HepG2 (cell line): ENCODE measurements around the gene PDE4D. TPM values are rescaled to one million over a fixed set of nuclear protein-coding genes. Genes with fewer than 3 reads are reported as not detected.

Experiments
- ATAC-seq: fragments of 200-7000 bp; cut with Tn5 transposase; 3 replicates; pipeline ENCODE4 v1.9.1; 2020; ENCODE audit warnings: mild to moderate bottlenecking, moderate library complexity
- BruUV-seq: library from RNA; stranded (reverse); fragments of 400-500 nt; replicated peaks from 2 replicates; lab custom pipeline; 2021; lab: Mats Ljungman, UMichigan
- CTCF ChIA-PET: fragments of 300-600 bp; formaldehyde crosslinking; extraction: SDS; loops from one replicate; lab custom pipeline; 2021; ENCODE audit warnings: low total read pairs, inconsistent platforms, low intra/inter-chr PET ratio; lab: Yijun Ruan, JAX
- POLR2A ChIA-PET: fragments of 350-600 bp; sonication (Branson Sonifier 250); formaldehyde crosslinking; loops from one replicate; lab custom pipeline; 2020; ENCODE audit warnings: antibody characterized with exemption, inconsistent platforms; lab: Yijun Ruan, JAX
- DNase-seq: peaks from one replicate; pipeline ENCODE4 v3.0.0-alpha.2; 2015; ENCODE audit warnings: low spot score
- FAIRE-seq: peaks from 3 replicates; lab custom pipeline; 2011; peaks lifted over from hg19 to GRCh38; lab: Jason Lieb, UNC
- H2AFZ ChIP-seq: one replicate; pipeline ENCODE4 v1.6.1; 2011; ENCODE audit warnings: low read length, inconsistent platforms
- H3K27ac ChIP-seq: fragments of 300-600 bp; 3 replicates; pipeline ENCODE4 v1.8.0; 2011; ENCODE audit warnings: mixed run types, mild to moderate bottlenecking, mixed read lengths, low read length, inconsistent platforms; ENCODE audit not compliant: insufficient read depth; ENCODE audit errors: extremely low read length
- H3K27me3 ChIP-seq, 2 experiments: fragments of 200-600 bp in 1 of 2; 2 replicates in 1 of 2; 3 replicates in 1 of 2; pipeline versions ENCODE4 v1.6.0 to v1.8.0; 2011; ENCODE audit warnings: low read length in 2 of 2, mild to moderate bottlenecking in 2 of 2, moderate library complexity in 2 of 2, inconsistent platforms in 1 of 2; ENCODE audit not compliant: insufficient read depth in 2 of 2, control insufficient read depth in 1 of 2
- H3K36me3 ChIP-seq, 2 experiments: fragments of 200-600 bp in 1 of 2; replicated peaks in 1 of 2; 2 replicates in 1 of 2; 3 replicates in 1 of 2; pipeline versions ENCODE4 v1.5.1 to v1.8.0; 2011; ENCODE audit warnings: low read length in 2 of 2, inconsistent platforms in 1 of 2; ENCODE audit not compliant: insufficient read depth in 2 of 2, control insufficient read depth in 1 of 2
- H3K4me1 ChIP-seq: 2 replicates; pipeline ENCODE4 v1.5.1; 2012; ENCODE audit warnings: low read length, inconsistent platforms; ENCODE audit not compliant: insufficient read depth
- H3K4me2 ChIP-seq: 2 replicates; pipeline ENCODE4 v1.6.0; 2011; ENCODE audit warnings: low read depth, low read length, inconsistent platforms
- H3K4me3 ChIP-seq, 3 experiments: fragments of 200-600 bp in 1 of 3; sonication (generic), shearing (Covaris generic) in 1 of 3; replicated peaks in 1 of 3; 2 replicates each; pipeline ENCODE4 v1.5.1; 2011 to 2016; ENCODE audit warnings: low read length in 3 of 3, inconsistent platforms in 2 of 3, low read depth in 2 of 3, mild to moderate bottlenecking in 2 of 3, control low read depth in 1 of 3, mixed read lengths in 1 of 3; ENCODE audit not compliant: insufficient read depth in 1 of 3
- H3K79me2 ChIP-seq: one replicate; pipeline ENCODE4 v1.6.1; 2011; ENCODE audit warnings: low read length, inconsistent platforms; ENCODE audit not compliant: insufficient read depth
- H3K9ac ChIP-seq: 2 replicates; pipeline ENCODE4 v1.6.0; 2011; ENCODE audit warnings: mild to moderate bottlenecking, low read depth, low read length, inconsistent platforms; ENCODE audit not compliant: insufficient read depth
- H3K9me3 ChIP-seq: 2 replicates; pipeline ENCODE4 v1.5.1; 2012; ENCODE audit warnings: mild to moderate bottlenecking, low read length
- H4K20me1 ChIP-seq: 2 replicates; pipeline ENCODE4 v1.6.0; 2011; ENCODE audit warnings: inconsistent platforms, mild to moderate bottlenecking, low read length, moderate library complexity; ENCODE audit not compliant: insufficient read depth
- ARID5B ChIP-seq: IDR thresholded peaks from 2 replicates; pipeline ENCODE4 v1.4.0; 2020; ENCODE audit warnings: mild to moderate bottlenecking, missing genetic modification reagents
- BRD4 ChIP-seq: sonication (generic); formaldehyde crosslinking; IDR thresholded peaks from 2 replicates; pipeline ENCODE4 v1.4.0; 2020; ENCODE audit warnings: missing genetic modification reagents
- ETV5 ChIP-seq: IDR thresholded peaks from 2 replicates; pipeline ENCODE4 v1.6.1; 2018; ENCODE audit warnings: missing biosample characterization, missing genetic modification reagents, inconsistent platforms, borderline replicate concordance
- GPN1 ChIP-seq: sonication (generic); formaldehyde crosslinking; IDR thresholded peaks from 2 replicates; pipeline ENCODE4 v1.5.1; 2020; ENCODE audit warnings: missing genetic modification reagents, borderline replicate concordance
- HCFC1 ChIP-seq: fragments of 150-350 bp; IDR thresholded peaks from 2 replicates; pipeline ENCODE4 v1.6.1; 2014; ENCODE audit warnings: low read depth, low read length
- KDM6A ChIP-seq: IDR thresholded peaks from 2 replicates; pipeline ENCODE4 v1.6.1; 2016; ENCODE audit warnings: low read depth
- MIER2 ChIP-seq: IDR thresholded peaks from 2 replicates; pipeline ENCODE4 v1.6.1; 2016; ENCODE audit warnings: missing biosample characterization, missing genetic modification reagents
- NBN ChIP-seq: fragments of 450-650 bp; conservative IDR thresholded peaks from 2 replicates; pipeline ENCODE4 v1.6.1; 2017
- NFIB ChIP-seq: sonication (generic); formaldehyde crosslinking; IDR thresholded peaks from 2 replicates; pipeline ENCODE4 v1.9.0; 2021; ENCODE audit warnings: missing genetic modification reagents, mild to moderate bottlenecking, borderline replicate concordance
- POGZ ChIP-seq: sonication (generic); formaldehyde crosslinking; IDR thresholded peaks from 2 replicates; pipeline ENCODE4 v1.4.0; 2020; ENCODE audit warnings: mild to moderate bottlenecking, missing genetic modification reagents
- RELA ChIP-seq: sonication (generic); formaldehyde crosslinking; IDR thresholded peaks from 2 replicates; pipeline ENCODE4 v1.4.0; 2020; ENCODE audit warnings: missing genetic modification reagents
- SMAD9 ChIP-seq: sonication (generic); formaldehyde crosslinking; IDR thresholded peaks from 2 replicates; pipeline ENCODE4 v1.5.1; 2020; ENCODE audit warnings: mild to moderate bottlenecking, missing genetic modification reagents
- SSRP1 ChIP-seq: IDR thresholded peaks from 2 replicates; pipeline ENCODE4 v1.6.1; 2016; ENCODE audit warnings: control low read depth
- TCF7L2 ChIP-seq: IDR thresholded peaks from 2 replicates; pipeline ENCODE4 v1.6.1; 2011; ENCODE audit warnings: mild to moderate bottlenecking, low read depth, low read length, moderate library complexity
- ZBTB44 ChIP-seq: sonication (generic); formaldehyde crosslinking; IDR thresholded peaks from 2 replicates; pipeline ENCODE4 v1.4.0; 2020; ENCODE audit warnings: missing genetic modification reagents
- ZNF292 ChIP-seq: sonication (generic); formaldehyde crosslinking; IDR thresholded peaks from 2 replicates; pipeline ENCODE4 v1.8.1; 2022; ENCODE audit warnings: mild to moderate bottlenecking, low read depth, missing genetic modification reagents, borderline replicate concordance
- ZNF672 ChIP-seq: sonication (generic); formaldehyde crosslinking; IDR thresholded peaks from 2 replicates; pipeline ENCODE4 v1.8.1; 2022; ENCODE audit warnings: missing genetic modification reagents
- ZNF761 ChIP-seq: sonication (generic); formaldehyde crosslinking; conservative IDR thresholded peaks from 2 replicates; pipeline ENCODE4 v1.4.0; 2020; ENCODE audit warnings: mild to moderate bottlenecking, missing genetic modification reagents
- WGBS: methylation state at CpG from one replicate; pipeline ENCODE4 v1.1.6; 2017; ENCODE audit warnings: low lambda C conversion rate; 5-methylcytosine and 5-hydroxymethylcytosine counted together
- in situ Hi-C: cut with HindIII; loops from 2 replicates; pipeline ENCODE4 v1.10.0; 2017; ENCODE audit warnings: low pct_unique_long_range_greater_than_20kb; ENCODE audit not compliant: extremely low pct_ligation_motif_present
- intact Hi-C: fragments of 100-400 bp; cut with micrococcal nuclease; formaldehyde crosslinking; loops from one replicate; pipeline ENCODE4 v1.10.0; 2022; ENCODE audit not compliant: unreplicated experiment
- polyA plus RNA-seq, 8 experiments: library from polyadenylated mRNA; depleted of rRNA in 3 of 8; stranded (reverse) in 7 of 8; unstranded in 1 of 8; fragments of >200 nt; fragmentation: Illumina TruSeq in 4 of 8; extraction: Trizol in 4 of 8; gene quantifications; 2 replicates each; pipeline versions ENCODE4 v1.2.1 to v1.2.3, GENCODE V29; 2011 to 2016; ENCODE audit warnings: low read depth in 4 of 8, missing spikeins in 1 of 8, mixed read lengths in 1 of 8; ENCODE audit not compliant: insufficient read depth in 1 of 8
- total RNA-seq, 5 experiments: library from RNA; depleted of rRNA; stranded (reverse); fragments of >200 nt; fragmentation: Illumina TruSeq; extraction: Trizol; gene quantifications; 2 replicates each; pipeline ENCODE4 v1.2.3, GENCODE V29; 2016; ENCODE audit warnings: low read depth in 1 of 5
- TF ChIP-seq, protein P1 (sequence below): IDR thresholded peaks from 2 replicates; pipeline ENCODE4 v1.6.1; 2016; ENCODE audit warnings: missing compliant biosample characterization, missing genetic modification reagents, borderline replicate concordance
- TF ChIP-seq, protein P2 (sequence below): sonication (generic); formaldehyde crosslinking; IDR thresholded peaks from 2 replicates; pipeline ENCODE4 v1.5.0; 2020; ENCODE audit warnings: missing genetic modification reagents

The PDE4D gene
- total and polyA plus RNA-seq, 2 of the 13 experiments (the other 11 are each of a cell fraction or from before 2014, with no cell fraction given) = 7.0 to 12.2 TPM

DNA sequence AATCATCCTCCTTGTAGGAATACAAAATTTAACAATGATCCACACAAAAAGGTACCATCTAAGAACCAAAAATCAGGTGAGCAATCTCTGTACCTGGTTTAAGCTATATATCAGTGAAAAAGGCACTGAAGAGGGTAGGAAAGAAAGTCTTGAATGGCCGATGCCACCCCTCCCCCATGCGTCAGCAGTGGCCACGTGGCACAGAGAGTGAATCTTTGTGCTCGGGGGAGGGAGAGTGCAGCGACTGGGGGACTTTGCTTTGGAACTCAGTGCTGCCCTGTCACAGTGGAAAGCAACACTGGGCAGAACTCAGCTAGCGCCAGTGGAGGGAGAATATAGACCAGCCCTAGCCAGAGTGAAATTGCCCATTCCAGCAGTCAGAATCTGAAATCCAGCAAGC lies 28.3 kb upstream of the PDE4D start:
- CTCF ChIA-PET = no interaction called here
- POLR2A ChIA-PET = no interaction called here

More for the DNA sequence above, 28.3 kb upstream of the PDE4D start:
- TF ChIP-seq ARID5B = no peak
- TF ChIP-seq GPN1 (CRISPR knock-in tag) = no peak
- TF ChIP-seq POGZ (CRISPR knock-in tag) = no peak
- TF ChIP-seq, protein P1, sequence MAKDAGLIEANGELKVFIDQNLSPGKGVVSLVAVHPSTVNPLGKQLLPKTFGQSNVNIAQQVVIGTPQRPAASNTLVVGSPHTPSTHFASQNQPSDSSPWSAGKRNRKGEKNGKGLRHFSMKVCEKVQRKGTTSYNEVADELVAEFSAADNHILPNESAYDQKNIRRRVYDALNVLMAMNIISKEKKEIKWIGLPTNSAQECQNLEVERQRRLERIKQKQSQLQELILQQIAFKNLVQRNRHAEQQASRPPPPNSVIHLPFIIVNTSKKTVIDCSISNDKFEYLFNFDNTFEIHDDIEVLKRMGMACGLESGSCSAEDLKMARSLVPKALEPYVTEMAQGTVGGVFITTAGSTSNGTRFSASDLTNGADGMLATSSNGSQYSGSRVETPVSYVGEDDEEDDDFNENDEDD (CRISPR knock-in tag) = no peak
- no peak for TF ChIP-seq RELA (CRISPR knock-in tag)
- TF ChIP-seq ZNF292 (CRISPR knock-in tag) = no peak
- no peak for TF ChIP-seq TCF7L2
- no peak for TF ChIP-seq NBN
- no peak for TF ChIP-seq KDM6A
- no peak for TF ChIP-seq HCFC1
- TF ChIP-seq ETV5 (CRISPR knock-in tag) = no peak
- TF ChIP-seq SSRP1 (CRISPR knock-in tag) = no peak
- TF ChIP-seq ZBTB44 (CRISPR knock-in tag) = no peak
- no peak for TF ChIP-seq NFIB
- TF ChIP-seq, protein P2, sequence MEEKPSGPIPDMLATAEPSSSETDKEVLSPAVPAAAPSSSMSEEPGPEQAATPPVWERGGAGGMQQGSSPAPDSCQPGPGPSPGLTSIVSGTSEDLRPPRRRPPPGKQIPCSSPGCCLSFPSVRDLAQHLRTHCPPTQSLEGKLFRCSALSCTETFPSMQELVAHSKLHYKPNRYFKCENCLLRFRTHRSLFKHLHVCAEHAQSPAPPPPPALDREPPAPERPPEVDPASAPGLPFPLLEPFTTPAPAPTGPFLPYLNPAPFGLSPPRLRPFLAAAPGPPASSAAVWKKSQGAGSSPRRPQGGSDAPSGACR = no peak
- no peak for TF ChIP-seq BRD4 (CRISPR knock-in tag)
- TF ChIP-seq SMAD9 (CRISPR knock-in tag) = no peak
- TF ChIP-seq ZNF761 (CRISPR knock-in tag) = no peak
- TF ChIP-seq MIER2 = no peak
- no peak for TF ChIP-seq ZNF672 (CRISPR knock-in tag)
- intact Hi-C loops (no loop called here), in situ Hi-C loops (no loop called here)
- no peaks in the 10 kb centered on the region for H3K27me3 ChIP-seq
- H3K4me3 ChIP-seq = no peak overlapping the region
- BruUV-seq = no TSS peak
- no peak for FAIRE-seq
- no peak overlapping the region for H3K4me2 ChIP-seq
- ATAC-seq = no peak
- no peak overlapping the region for H3K27ac ChIP-seq
- no peaks in the 10 kb centered on the region for H3K36me3 ChIP-seq
- no peak overlapping the region for H2AFZ ChIP-seq
- no peaks in the 10 kb centered on the region for H4K20me1 ChIP-seq
- H3K4me1 ChIP-seq = no peaks in the 10 kb centered on the region
- WGBS = no CpG with 5 or more reads among the region's 6 CpGs
- DNase-seq = no peak
- H3K79me2 ChIP-seq = no peaks in the 10 kb centered on the region
- no peak overlapping the region for H3K9ac ChIP-seq
- no peaks in the 10 kb centered on the region for H3K9me3 ChIP-seq
